Stimulated activated CD8-positive, alpha-beta memory T cell treated with anti-CD3 and anti-CD28 coated beads, Interleukin-7, amount 100 ng/mL, for 1 hour (primary cell): ENCODE measurements around the gene THSD8.
"Not testable (repeated sequence)": the region's sequence is repeated elsewhere in the genome, so short reads cannot be mapped to it uniquely, and the experiment has no call there.

ENCODE experiments used
- DNase-seq, 2 donors: peaks; one replicate each; pipeline ENCODE4 v3.0.0-alpha.2; 2020; ENCODE audit warnings: low read depth in 2 of 2

Gene THSD8

GRCh38 chr19:12825254-12826131 lies 23.6 kb downstream of the THSD8 start:
- no peak for DNase-seq

GRCh38 chr19:12828494-12828893 lies 26.6 kb downstream of the THSD8 start:
- no peak for DNase-seq

GRCh38 chr19:12833418-12833737 lies 31.5 kb downstream of the THSD8 start:
- DNase-seq, result no peak

GRCh38 chr19:12833738-12834565 lies 32.1 kb downstream of the THSD8 start:
- DNase-seq, result no peak

- no peak for DNase-seq
Observed at GRCh38 chr19:12834566-12834943, 32.7 kb downstream of the THSD8 start, which contains the start of gene RTBDN. RTBDN (minus strand) TSS chr19:12834579; CDS start chr19:12829979, 4,600 bp downstream.

- DNase-seq, result no peak
Observed at GRCh38 chr19:12834976-12835757, 33.3 kb downstream of the THSD8 start.

GRCh38 chr19:12836529-12836863 lies 34.6 kb downstream of the THSD8 start:
- DNase-seq, result no peak

GRCh38 chr19:12837225-12837624 lies 35.4 kb downstream of the THSD8 start:
- DNase-seq, result no peak

- DNase-seq, result no peak
Observed at GRCh38 chr19:12838182-12838885, 36.5 kb downstream of the THSD8 start, which contains the start of gene MAST1. MAST1 (plus strand) TSS chr19:12838515; CDS start chr19:12838573, 58 bp downstream.

GRCh38 chr19:12838886-12839756 lies 37.3 kb downstream of the THSD8 start:
- DNase-seq, result no peak

- DNase-seq, result no peak
Observed at GRCh38 chr19:12840091-12841079, 38.5 kb downstream of the THSD8 start.

- DNase-seq, result no peak
Observed at GRCh38 chr19:12841094-12841493, 39.2 kb downstream of the THSD8 start.

GRCh38 chr19:12842511-12842910 lies 40.6 kb downstream of the THSD8 start:
- no peak for DNase-seq

GRCh38 chr19:12843328-12843727 lies 41.5 kb downstream of the THSD8 start:
- no peak for DNase-seq

GRCh38 chr19:12843999-12844732 lies 42.3 kb downstream of the THSD8 start:
- DNase-seq, result no peak

GRCh38 chr19:12846613-12847012 lies 44.7 kb downstream of the THSD8 start:
- DNase-seq, result not testable (repeated sequence)

- peak; percentile 65 to 71 for DNase-seq
Observed at GRCh38 chr19:12847159-12848139, 45.6 kb downstream of the THSD8 start.
